ENCODE results near the gene ACLY.

Gene ACLY

GRCh38 chr17:41918314-41919164 lies at the start of gene ACLY:
Gene ACLY, minus strand, starts transcription at chr17:41918951. Its CDS starts 5,078 bp downstream, at chr17:41913873.
- no peaks in the 10 kb centered on the region for H3K36me3 ChIP-seq (ENCODE audit: insufficient read depth, low read length)
- no peaks in the 10 kb centered on the region for H3K9me3 ChIP-seq (ENCODE audit: control insufficient read depth, insufficient read depth, low read length)
- H3K4me1 ChIP-seq (ENCODE audit: insufficient read depth, low read length), result peaks cover 16% of the 10 kb centered on the region; the same call in 1 of the 2 replicates
- H3K9ac ChIP-seq (ENCODE audit: low read depth, low read length), result peak within 1 kb of the TSS; percentile 97

DNA sequence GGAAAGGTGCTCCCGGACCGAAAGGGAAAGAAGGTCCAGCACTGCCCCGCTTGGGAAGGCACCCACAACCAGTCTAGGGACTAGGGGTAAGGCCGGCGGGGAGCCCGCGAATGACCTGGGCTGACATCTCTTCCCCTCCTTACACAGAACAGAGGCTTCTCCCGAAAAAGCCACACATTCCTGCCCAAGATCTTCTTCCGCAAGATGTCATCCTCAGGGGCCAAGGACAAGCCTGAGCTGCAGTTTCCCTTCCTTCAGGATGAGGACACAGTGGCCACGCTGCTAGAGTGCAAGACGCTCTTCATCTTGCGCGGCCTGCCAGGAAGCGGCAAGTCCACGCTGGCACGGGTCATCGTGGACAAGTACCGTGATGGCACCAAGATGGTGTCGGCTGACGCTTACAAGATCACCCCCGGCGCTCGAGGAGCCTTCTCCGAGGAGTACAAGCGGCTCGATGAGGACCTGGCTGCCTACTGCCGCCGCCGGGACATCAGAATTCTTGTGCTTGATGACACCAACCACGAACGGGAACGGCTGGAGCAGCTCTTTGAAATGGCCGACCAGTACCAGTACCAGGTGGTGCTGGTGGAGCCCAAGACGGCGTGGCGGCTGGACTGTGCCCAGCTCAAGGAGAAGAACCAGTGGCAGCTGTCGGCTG lies 49.3 kb upstream of the ACLY start:
- no peak overlapping the region for H3K9ac ChIP-seq (ENCODE audit: low read depth, low read length)
- no peaks in the 10 kb centered on the region for H3K9me3 ChIP-seq (ENCODE audit: control insufficient read depth, insufficient read depth, low read length)
- peaks cover 6% of the 10 kb centered on the region; the same call in 1 of the 2 replicates for H3K4me1 ChIP-seq (ENCODE audit: insufficient read depth, low read length)
- peaks cover 4% of the 10 kb centered on the region; the same call in 1 of the 2 replicates for H3K36me3 ChIP-seq (ENCODE audit: insufficient read depth, low read length)

GRCh38 chr17:41967141-41967920 lies 48.6 kb upstream of the ACLY start:
- Histone ChIP-seq H3K9ac (ENCODE audit: low read depth, low read length) (peak overlapping the region; percentile 72), H3K4me1 (ENCODE audit: insufficient read depth, low read length) (peaks cover 6% of the 10 kb centered on the region; the same call in 1 of the 2 replicates), H3K36me3 (ENCODE audit: insufficient read depth, low read length) (peaks cover 4% of the 10 kb centered on the region; the same call in 1 of the 2 replicates), H3K9me3 (ENCODE audit: control insufficient read depth, insufficient read depth, low read length) (no peaks in the 10 kb centered on the region)

- Histone ChIP-seq H3K4me1 (ENCODE audit: insufficient read depth, low read length) (peaks cover 6% of the 10 kb centered on the region; the same call in 1 of the 2 replicates), H3K9me3 (ENCODE audit: control insufficient read depth, insufficient read depth, low read length) (no peaks in the 10 kb centered on the region), H3K9ac (ENCODE audit: low read depth, low read length) (peak within 1 kb of the TSS; percentile 72), H3K36me3 (ENCODE audit: insufficient read depth, low read length) (peaks cover 4% of the 10 kb centered on the region; the same call in 1 of the 2 replicates)
Measured at GRCh38 chr17:41966463-41967140, 47.9 kb upstream of the ACLY start, which contains the start of gene CNP. Gene CNP, plus strand, starts transcription at chr17:41966795. Its CDS starts 90 bp downstream, at chr17:41966885.

DNA sequence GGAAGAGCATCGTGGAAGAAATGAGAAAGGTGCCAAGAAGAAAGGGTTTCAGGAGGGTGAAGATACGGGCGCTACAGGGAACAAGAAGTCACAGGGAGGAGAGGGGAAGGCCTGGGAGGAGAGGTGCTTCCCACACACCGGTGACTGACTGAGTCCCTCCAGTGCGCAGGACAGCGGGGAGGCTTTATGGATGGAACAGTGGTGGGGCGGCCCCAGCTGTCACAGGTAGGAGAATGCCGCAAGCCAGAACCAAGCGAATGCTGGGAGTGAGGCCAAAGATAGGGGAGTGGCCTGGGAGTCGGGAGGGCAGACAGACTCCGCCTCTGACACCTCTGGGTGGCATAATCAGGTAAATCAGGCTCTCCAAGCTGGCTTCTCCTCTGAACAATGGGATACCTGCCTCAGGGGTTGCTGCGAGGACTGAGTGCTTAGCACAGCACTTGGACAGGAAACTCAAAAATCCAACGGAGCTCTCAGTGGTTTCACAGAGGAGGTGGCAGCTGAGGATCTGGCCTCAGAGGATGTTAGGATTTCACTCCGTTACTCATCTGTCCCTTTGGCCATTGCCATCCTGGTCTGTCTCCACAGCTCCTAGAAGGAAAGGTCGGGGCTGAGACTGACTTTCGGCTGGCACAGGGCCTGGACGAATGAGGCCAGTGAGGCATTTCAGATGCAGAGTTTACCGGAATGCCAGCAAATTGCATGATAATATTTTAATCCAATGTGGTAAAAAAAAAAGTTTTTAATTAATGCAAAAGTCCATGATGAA lies 47.1 kb upstream of the ACLY start:
- Histone ChIP-seq H3K9me3 (ENCODE audit: control insufficient read depth, insufficient read depth, low read length) (no peaks in the 10 kb centered on the region), H3K4me1 (ENCODE audit: insufficient read depth, low read length) (peaks cover 6% of the 10 kb centered on the region; the same call in 1 of the 2 replicates), H3K36me3 (ENCODE audit: insufficient read depth, low read length) (peaks cover under 1% of the 10 kb centered on the region; the same call in 1 of the 2 replicates), H3K9ac (ENCODE audit: low read depth, low read length) (peak overlapping the region; percentile 72)

DNA sequence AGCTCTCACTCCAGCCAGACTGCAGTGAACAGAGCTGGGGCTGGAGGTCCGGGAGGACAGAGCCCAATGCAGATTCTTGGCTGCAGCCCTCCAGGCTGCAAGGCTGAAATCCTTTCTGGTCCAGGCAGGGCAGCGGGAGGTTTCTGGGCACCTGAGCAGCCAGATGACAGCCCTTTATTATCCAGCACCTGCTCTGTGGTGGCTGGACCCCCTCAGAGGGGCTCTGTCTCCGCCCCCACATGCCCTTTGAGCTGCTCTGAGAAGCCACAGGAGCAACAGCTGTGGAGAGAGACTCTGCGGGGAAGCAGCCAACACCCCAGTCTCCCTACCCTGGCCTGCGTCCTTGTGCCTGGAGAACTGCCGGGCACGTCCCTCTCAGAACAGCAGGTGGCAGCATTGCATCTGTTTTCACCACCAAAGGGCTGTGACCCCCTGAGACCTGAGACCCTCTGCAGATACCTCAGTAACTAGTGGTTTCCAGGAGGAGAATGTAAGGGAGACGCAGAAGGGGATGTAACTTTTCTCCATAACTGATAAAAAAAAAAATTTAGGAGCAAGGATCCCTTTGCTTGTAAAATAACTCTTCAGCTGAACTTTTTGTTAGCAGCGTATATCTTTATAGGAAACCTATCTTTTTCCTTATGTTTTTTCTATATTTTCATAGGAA lies 44.1 kb upstream of the ACLY start:
- Histone ChIP-seq H3K9ac (ENCODE audit: low read depth, low read length) (no peak overlapping the region), H3K4me1 (ENCODE audit: insufficient read depth, low read length) (peaks cover 16% of the 10 kb centered on the region), H3K9me3 (ENCODE audit: control insufficient read depth, insufficient read depth, low read length) (no peaks in the 10 kb centered on the region), H3K36me3 (ENCODE audit: insufficient read depth, low read length) (no peaks in the 10 kb centered on the region)

- H3K9ac ChIP-seq (ENCODE audit: low read depth, low read length), result no peak overlapping the region
- H3K4me1 ChIP-seq (ENCODE audit: insufficient read depth, low read length), result peaks cover 24% of the 10 kb centered on the region
- no peaks in the 10 kb centered on the region for H3K9me3 ChIP-seq (ENCODE audit: control insufficient read depth, insufficient read depth, low read length)
- H3K36me3 ChIP-seq (ENCODE audit: insufficient read depth, low read length), result no peaks in the 10 kb centered on the region
Measured at GRCh38 chr17:41962111-41962510, 43.4 kb upstream of the ACLY start.

DNA sequence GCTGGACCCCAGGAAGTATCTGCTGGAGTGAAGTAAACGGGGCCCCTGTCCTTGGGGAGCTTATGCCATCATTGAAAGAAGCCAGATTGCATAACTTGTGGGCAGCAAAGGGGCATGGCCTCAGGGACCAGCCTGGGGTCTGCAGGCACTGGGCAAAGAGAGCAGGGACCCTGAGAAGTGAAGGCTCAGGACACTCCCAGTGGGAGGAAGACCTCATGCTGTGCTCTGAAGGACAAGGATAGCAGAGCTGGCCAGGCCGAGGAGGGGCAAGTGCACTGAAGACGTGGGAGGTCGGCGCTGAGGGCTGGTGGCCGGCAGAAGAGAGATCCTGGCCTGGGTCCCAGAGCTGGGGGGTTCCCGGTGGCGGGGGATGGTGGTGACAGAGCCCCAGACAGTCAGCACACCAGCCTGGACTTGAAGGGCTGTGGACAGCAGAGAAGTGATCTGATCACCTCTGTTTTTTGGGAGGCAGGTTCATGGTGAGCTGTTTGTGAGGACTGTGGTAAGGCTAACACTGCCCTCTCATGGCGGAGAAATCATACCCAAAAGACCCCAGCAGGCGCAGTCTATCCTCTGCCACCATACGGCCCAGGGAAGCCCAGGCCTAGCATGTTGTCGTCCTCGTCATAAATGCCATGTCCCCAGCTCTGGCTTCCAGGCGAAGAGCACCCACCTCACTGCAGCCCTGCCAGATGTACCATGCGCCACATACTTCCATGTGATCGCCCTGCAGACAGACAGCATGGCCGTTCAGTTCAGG lies 40.8 kb upstream of the ACLY start:
- H3K4me1 ChIP-seq (ENCODE audit: insufficient read depth, low read length), result peaks cover 20% of the 10 kb centered on the region
- H3K36me3 ChIP-seq (ENCODE audit: insufficient read depth, low read length), result no peaks in the 10 kb centered on the region
- H3K9ac ChIP-seq (ENCODE audit: low read depth, low read length), result no peak overlapping the region
- no peaks in the 10 kb centered on the region for H3K9me3 ChIP-seq (ENCODE audit: control insufficient read depth, insufficient read depth, low read length)

GRCh38 chr17:41959030-41959335 lies 40.2 kb upstream of the ACLY start:
- H3K4me1 ChIP-seq (ENCODE audit: insufficient read depth, low read length), result peaks cover 20% of the 10 kb centered on the region

DNA sequence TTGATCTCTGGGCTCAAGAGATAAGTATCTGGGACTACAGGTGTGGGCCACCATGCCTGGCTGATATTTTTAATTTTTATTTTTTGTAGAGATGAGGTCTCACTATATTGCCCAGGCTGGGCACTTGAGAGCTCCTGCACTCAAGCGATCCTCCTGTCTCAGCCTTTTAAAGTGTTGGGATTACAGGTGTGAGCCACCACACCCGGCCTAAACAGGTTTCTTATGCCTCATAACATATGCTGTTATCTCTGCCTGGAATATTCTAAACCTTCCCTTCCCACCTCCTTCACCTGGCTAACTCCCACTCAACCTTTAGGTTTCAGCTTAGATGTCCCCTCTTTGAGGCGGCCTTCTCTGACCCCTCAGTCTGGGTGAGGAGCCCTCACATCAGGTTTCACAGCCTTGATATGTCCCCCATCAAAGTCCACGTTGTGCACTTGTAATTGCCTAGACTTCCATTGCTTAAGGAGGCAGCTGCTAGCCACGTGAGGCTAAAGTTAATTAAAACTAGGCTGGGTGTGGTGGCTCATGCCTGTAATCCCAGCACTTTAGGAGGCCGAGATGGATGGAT lies 39.2 kb upstream of the ACLY start:
- Histone ChIP-seq H3K9me3 (ENCODE audit: control insufficient read depth, insufficient read depth, low read length) (no peaks in the 10 kb centered on the region), H3K36me3 (ENCODE audit: insufficient read depth, low read length) (no peaks in the 10 kb centered on the region), H3K4me1 (ENCODE audit: insufficient read depth, low read length) (peaks cover 20% of the 10 kb centered on the region), H3K9ac (ENCODE audit: low read depth, low read length) (no peak overlapping the region)

More at GRCh38 chr17:41959030-41959335, 40.2 kb upstream of the ACLY start:
- Histone ChIP-seq H3K9ac (ENCODE audit: low read depth, low read length) (no peak overlapping the region), H3K9me3 (ENCODE audit: control insufficient read depth, insufficient read depth, low read length) (no peaks in the 10 kb centered on the region), H3K36me3 (ENCODE audit: insufficient read depth, low read length) (no peaks in the 10 kb centered on the region)

DNA sequence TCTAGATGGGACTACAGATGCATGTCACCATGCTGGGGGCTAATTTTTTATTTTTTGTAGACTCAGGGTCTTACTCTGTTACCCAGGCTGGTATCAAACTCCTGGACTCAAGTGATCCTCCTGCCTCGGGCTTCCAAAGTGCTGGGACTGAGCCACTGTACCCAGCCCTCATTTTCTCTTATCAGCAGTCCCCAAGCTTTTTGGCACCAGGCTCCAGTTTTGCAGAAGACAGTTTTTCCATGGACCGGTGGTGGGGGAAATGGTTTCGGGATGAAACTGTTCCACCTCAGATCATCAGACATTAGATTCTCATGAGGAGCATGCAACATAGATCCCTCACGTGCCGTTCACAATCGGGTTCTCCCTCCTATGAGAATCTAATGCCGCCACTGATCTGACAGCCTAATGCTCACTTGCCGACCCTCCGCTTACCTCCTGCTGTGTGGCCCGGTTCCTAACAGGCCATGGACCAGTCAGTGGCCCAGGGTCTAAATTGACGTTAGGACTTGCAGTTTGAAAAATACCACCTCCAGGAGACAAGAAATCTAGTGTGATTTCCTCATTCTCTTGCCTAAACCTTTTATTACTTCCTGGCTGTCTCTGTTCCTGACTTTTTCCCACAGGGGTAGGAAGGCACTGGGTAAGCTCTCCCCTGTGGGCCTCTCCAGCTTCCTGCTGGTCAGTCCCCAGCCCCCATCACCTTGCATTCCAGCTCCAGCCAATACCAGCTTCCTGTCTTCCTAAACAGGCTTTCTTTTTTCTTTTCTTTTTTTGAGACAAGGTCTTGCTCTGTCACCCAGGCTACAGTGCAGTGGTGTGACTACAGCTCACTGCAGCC lies 38.5 kb upstream of the ACLY start:
- H3K9me3 ChIP-seq (ENCODE audit: control insufficient read depth, insufficient read depth, low read length), result no peaks in the 10 kb centered on the region
- H3K4me1 ChIP-seq (ENCODE audit: insufficient read depth, low read length), result peaks cover 20% of the 10 kb centered on the region
- no peaks in the 10 kb centered on the region for H3K36me3 ChIP-seq (ENCODE audit: insufficient read depth, low read length)
- no peak overlapping the region for H3K9ac ChIP-seq (ENCODE audit: low read depth, low read length)

Measured in ES-I3 (cell line).